ENCODE measurements around the gene MYOCD.

DNA sequence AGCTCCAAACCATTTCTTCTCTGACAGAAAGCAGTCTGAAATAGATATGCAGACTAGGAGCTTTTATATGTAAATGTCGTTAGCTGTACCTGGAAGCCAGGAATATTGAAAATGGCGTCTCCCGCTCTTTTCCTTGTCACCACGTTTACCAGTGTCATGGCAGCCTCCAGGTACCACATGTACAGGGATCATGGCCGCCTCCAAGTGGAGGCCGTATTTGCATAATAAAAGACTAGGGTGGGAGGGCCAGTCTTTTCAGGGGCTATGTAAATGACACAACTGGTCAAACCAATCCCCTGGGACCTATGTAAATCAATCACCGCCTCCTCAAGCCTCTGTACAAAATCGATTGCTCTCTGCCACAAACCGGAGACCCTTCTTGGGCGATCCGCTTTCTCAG lies 54.3 kb downstream of the MYOCD start:
- TF ChIP-seq, protein P1, sequence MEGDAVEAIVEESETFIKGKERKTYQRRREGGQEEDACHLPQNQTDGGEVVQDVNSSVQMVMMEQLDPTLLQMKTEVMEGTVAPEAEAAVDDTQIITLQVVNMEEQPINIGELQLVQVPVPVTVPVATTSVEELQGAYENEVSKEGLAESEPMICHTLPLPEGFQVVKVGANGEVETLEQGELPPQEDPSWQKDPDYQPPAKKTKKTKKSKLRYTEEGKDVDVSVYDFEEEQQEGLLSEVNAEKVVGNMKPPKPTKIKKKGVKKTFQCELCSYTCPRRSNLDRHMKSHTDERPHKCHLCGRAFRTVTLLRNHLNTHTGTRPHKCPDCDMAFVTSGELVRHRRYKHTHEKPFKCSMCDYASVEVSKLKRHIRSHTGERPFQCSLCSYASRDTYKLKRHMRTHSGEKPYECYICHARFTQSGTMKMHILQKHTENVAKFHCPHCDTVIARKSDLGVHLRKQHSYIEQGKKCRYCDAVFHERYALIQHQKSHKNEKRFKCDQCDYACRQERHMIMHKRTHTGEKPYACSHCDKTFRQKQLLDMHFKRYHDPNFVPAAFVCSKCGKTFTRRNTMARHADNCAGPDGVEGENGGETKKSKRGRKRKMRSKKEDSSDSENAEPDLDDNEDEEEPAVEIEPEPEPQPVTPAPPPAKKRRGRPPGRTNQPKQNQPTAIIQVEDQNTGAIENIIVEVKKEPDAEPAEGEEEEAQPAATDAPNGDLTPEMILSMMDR (conservative IDR thresholded peaks at IDR 0.05 in 1 of 2, IDR thresholded peaks at IDR 0.05 in 1 of 2; ENCODE audit: extremely low read depth in 1 of 2, insufficient read depth in 1 of 2, low read depth in 1 of 2, low read length in 2 of 2): no peak
- TF ChIP-seq EZH2 (IDR thresholded peaks at IDR 0.05; ENCODE audit: borderline replicate concordance, low read length): no peak

Measured in mammary epithelial cell (primary cell).